Fibroblast of skin of left quadriceps (primary cell): Measurements from ENCODE around the gene SYNPO2.
"Not testable (repeated sequence)": the region's sequence is repeated elsewhere in the genome, so short reads cannot be mapped to it uniquely, and the experiment has no call there.

Source experiments
- DNase-seq, 2 experiments: peaks; one replicate each; pipeline ENCODE4 v3.0.0-alpha.2; 2013; ENCODE audit warnings: low read depth in 2 of 2

Gene SYNPO2

DNA sequence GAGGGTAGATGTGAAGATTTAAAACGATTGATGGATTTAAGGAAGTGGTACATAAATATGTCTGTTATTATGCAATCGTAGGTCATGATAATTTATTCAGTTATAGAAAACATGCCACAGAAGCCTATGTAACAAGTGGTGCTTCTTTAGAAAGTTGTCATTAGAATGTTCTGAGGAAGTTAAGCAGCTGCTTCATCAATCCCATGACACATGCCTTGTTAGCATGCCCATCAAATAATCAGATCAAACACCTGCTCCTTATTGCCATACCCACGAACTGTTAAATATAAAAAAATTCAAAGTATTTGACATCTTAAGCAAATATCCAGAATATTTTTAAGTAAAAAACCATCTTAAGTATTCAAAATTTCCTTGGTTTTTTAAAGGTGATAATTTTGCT lies 170.6 kb downstream of the SYNPO2 start:
- no peak for DNase-seq

DNA sequence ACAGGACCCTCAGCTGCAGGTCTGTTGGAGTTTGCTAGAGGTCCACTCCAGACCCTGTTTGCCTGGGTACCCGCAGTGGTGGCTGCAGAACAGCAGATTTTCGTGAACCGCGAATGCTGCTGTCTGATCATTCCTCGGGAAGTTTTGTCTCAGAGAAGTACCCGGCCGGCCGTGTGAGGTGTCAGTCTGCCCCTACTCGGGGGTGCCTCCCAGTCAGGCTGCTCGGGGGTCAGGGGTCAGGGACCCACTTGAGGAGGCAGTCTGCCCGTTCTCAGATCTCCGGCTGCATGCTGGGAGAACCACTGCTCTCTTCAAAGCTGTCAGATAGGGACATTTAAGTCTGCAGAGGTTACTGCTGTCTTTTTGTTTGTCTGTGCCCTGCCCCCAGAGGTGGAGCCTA lies 178.5 kb downstream of the SYNPO2 start:
- not testable (repeated sequence) for DNase-seq

DNA sequence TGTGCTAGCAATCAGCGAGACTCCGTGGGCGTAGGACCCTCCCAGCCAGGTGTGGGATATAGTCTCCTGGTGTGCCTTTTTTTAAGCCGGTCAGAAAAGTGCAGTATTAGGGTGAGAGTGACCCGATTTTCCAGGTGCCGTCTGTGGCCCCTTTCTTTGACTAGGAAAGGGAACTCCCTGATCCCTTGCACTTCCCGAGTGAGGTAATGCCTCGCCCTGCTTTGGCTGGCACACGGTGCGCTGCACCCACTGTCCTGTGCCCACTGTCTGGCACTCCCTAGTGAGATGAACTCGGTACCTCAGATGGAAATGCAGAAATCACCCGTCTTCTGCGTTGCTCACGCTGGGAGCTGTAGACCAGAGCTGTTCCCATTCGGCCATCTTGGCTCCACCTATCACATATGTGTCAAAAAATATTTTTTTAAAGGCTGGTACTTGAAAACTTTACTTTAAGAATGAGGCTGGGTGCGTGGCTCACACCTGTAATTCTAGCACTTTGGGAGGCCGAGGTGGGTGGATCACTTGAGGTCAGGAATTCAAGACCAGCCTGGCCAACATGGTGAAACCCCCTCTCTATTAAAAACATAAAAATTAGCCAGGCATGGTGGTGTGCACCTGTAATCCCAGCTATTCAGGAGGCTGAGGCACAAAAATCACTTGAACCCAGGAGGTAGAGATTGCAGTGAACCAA lies 179.2 kb downstream of the SYNPO2 start:
- not testable (repeated sequence) for DNase-seq

DNA sequence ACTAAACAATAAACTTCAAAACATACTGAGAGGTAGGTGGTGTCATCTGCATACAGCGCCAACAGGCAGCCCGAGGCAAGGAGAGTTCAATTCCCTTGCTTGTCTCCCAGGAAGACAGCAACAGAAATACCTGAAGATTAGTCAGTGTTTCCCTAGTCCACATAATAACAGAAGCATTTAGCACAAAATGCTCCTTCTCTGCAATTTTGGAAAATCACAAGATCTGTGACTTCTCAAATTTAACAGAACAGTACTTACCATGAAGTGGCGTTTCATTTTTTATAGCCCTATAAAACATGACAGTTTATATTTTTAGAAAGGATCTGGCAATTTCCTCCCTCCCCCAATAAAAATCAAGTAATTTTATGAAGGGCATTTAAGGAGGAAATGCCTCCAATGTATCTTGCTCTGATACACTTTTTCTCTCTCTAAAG lies 179.9 kb downstream of the SYNPO2 start:
- no peak for DNase-seq

DNA sequence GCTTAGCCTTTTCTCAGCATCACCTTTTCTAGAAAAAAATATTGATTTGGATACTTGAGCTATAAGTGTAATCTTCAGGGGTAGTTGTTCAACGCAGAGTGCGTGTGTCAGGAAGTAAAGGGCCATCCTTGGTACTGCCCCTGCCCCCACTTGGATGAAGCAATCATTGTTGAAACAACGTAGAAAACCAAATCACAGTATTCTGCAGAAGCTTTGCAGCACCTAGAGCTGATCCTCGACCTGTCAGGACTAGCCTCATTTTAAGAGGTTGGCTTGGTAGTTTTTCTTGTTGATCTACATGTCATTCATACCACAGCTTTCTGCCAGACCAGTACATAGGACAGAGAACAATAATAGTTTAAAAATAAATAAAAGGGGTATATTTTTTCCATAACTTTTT lies 181.6 kb downstream of the SYNPO2 start:
- DNase-seq, result no peak

DNA sequence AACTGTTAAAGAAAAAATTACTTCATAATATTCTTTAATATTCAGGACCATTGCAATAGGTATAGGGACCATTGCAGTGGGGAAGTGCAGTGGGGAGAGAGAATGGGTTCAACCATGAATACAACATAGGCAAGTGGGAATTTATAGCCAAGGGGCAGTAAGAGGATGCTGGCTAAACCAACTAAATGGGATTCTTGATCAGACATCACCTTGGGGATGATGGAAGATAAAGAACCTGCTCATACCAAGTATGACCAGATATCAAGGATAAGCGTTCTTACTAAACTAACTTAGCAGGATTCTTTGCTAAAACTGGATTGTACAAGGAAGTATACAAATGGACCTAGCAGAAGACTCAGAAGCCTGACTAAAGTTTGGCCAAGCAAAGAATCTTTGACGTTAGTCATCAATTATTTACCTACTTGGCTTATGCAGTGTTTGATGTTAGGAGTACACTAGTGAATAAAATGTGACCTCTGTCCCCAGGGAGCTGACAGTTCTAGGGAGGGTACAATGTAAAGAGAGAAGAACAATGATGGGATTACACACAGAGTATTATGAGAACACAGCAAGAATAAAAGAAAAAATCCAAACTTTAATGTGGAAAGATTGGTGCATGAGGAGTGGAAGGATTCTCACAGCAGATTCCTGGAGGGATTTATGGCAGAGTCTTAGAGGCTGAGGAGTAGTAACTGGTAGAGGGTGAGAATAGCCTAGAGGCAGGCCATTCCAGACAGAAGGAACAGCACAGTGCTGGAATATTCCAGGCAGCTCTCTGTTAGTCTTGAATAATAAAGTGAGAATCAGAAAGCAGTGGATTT lies 192.3 kb downstream of the SYNPO2 start:
- DNase-seq, result no peak

DNA sequence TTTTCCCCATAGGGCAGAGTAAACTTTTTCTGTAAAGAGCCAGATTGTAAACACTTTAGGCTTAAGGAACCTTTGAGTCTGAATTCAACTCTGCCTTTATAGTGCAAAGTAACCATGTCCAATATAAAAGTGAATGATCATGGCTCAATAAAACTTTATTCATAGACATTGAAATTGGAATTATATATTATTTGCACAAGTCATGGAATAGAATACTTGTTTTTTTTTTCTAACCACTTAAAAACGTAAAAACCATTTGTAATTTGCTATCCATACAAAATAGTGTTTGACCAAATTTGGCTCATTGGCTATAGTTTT lies 192.8 kb downstream of the SYNPO2 start:
- DNase-seq, result no peak

DNA sequence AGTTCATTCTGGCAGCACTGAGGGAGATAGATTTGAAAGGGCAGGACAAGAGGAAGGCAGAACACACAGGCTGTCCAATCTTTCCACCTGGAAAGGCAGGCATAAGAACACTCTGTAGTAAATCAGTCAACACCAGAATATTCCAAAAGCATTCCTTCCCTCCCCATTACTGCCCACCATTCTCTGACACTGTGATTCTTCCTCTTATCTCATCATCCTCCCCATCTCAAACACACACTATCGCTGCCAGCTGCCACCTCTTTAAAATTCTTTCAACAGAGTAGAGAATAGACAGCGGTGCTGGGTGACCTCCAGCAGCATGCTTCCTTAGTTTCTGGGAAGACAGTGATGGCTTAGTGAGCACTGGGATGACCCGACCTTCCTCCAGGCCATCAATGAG lies 193.3 kb downstream of the SYNPO2 start:
- DNase-seq, result no peak

DNA sequence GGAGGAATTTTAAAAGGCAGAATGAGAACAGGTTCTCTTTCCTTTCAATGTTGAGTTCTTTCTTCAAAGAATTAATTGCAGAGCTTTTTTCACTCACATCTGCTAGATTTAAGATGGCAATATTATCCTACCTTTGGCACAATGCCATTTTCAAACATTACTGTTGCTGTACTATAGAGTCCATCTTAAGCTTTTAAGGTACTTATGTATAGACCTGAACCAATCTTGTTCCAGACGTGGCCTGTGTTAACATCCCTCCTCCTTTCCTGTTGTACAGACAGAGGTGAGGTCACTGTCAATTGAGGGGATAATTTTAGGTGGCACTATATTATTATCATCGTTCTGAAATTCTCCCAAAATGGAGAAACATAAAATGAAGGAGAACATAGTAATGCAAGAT lies 194.0 kb downstream of the SYNPO2 start:
- DNase-seq, result no peak

DNA sequence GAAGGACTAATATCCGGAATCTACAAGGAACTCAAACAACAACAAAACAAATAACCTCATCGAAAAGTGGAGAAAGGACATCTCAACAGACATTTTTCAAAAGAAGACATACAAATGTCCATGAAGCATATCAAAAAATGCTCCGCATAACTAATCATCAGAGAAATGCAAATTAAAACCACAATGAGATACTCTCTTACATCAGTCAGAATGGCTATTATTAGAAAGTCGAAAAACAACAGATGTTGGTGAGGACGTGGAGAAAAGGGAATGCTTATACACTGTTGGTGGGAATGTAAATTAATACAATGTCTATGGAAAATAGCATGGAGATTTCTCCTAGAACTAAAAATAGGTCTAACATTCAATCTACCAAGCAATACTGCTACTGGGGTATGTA lies 195.9 kb downstream of the SYNPO2 start:
- DNase-seq, result no peak

DNA sequence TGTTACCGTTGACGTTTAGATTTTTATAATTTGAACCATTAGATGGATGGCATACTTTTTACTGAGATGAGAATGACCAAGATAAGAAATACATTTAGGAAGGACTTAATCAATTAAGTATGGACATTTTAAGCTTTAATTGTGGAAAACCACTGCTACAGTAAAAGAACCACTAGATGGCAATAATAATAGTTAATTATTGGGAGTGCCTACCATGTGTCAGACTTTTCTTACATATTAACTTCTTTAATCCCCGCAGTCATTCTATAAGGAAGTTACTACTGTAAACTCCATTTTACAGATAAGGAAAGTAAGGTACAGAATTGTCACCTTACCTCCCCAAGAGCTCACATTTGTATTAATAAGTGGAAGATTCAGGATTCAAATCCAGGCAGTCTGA lies 198.5 kb downstream of the SYNPO2 start:
- DNase-seq, result no peak

DNA sequence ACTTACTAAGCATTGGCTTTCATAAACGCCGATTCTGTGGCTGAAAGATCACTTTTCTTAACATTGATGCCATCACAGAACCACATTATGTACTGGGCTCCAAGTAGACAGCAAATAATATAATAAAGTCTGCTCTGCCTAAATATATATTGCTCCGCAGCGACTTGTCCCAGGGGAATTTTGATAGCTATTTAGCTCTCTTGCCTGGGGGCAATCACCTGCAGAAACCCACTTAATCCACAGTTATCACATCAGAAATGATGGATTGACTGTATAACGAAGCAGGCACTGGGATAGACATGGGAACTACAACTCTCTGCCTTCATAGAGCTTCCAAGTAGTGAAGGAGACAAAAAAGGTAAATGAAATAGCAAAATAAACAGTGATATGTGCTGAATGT lies 199.0 kb downstream of the SYNPO2 start:
- DNase-seq, result no peak

DNA sequence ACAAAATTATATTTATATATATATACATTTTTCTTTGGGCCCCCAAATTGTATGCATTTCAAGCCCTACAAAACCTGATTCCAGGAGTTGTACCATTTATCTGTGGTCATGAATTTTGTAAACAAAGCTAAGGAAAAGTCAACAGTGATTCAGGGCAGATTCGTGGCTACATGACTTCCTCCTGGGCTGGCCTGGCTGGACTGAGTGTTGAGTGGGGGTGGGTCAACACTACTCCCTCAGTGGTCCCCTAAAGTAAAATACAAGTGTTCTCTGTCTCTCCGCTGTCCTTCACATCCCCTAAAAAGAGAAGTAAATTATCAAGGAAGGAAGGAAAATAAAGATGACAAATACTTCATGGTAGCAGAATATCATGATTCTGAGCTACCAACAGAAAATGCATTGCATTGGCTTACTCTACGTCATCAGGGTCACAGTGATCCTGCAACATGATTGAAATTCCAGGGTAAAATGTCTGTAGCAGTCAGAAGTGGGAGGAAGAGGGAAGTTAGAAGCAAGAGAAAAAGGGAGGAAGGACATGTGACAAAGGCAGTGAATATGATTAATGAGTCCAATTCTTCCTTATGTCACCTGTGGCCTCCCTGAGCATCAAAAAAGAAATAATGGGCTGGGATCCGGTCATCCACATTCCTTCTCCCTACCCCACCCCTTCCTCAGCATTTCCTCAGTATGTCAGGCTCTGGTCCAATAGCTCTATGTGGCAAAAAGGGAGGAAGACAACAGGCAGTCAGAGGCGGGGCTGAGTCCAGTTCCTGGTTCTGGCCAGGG lies 204.6 kb downstream of the SYNPO2 start:
- no peak for DNase-seq

DNA sequence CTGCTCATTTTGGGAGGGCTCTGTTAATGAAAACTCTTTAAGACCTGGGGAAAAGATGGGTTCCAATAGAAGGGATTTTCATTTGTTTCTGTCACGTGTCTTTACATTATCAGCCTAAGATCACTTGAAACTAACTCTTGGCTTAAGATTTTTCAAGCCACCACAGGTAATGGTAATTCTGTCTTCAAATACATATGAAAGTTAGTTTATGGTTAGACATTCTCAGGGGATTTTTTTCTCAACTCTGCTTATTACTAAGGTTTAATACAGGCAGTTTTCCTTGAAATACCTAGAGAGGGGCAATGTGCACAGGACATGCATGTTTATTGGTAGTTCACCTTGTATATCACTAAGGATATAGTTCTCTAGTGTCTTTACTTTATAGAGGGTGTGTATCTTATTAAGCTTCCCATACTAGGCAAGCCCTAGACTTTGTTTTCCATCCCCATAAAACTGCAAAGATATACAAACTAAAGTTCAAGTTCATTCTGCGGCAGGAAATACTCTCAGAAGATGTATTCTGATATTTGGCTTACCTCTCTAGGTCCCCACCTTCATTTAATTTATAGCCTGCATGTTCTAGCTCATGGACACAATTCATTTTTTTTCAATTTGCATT lies 208.7 kb downstream of the SYNPO2 start:
- no peak for DNase-seq

DNA sequence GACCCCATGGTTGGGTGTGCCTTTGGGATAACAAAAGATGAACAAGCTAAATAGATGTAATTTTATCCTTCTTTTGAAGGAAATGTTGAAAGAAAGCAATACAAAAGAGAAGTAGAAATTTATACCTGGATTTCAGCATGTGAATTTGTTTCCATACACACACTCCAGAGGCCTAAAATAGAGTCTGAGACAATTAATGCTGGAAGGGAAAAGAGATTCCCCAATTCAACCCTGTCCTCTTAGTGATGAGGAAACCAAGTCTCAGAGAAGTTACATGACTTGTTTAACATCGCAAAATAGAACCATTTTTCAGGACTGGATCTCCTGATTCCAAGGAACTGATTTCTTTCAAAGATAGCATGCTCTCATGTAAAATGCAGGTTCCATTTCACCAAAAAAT lies 209.7 kb downstream of the SYNPO2 start:
- DNase-seq, result no peak

DNA sequence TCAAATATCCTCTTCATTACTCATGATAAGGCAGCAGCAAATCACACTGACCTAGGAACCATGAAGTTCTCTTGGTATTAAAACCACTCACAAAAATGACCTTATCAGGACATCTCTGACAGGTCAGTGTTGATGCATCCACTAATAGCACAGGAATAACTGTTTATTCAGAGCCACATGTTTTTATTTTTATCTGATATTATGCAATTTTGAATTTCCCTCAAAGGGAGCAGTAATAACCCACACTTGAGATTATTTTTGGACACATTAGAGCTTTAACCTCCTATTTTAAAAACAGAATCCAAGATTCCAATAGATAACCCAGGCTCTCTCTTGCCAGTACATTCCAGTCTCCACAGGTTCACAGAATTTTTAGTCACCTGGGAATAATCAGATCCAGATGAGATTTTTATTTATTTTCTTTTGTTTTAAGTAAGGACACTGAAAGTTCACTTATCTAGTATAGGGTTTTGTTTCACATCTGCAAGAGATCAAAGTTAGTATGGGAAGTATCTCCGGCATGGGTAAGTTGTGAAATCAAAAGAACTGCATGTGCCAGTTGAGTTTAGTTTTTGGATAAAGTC lies 210.7 kb downstream of the SYNPO2 start:
- peak; percentile 59 to 61 for DNase-seq

DNA sequence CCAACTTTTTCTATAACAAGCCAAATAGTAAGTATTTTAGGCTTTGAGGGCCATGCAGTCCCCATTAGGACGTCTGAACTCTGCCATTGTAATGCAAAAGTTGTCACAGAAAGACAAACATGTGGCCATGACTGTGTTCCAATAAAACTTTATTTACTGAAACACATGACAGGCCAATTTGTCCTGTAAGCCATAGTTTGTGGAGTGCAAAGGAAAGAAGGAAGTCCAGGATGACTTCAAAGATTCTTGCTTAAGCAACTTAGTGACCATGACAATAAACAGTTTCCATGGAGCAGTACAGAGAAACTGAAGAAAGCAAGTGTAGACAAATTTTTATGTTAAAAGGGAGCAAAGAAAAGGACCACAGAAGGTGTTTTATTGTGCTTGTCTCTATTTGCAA lies 212.0 kb downstream of the SYNPO2 start:
- DNase-seq, result no peak

DNA sequence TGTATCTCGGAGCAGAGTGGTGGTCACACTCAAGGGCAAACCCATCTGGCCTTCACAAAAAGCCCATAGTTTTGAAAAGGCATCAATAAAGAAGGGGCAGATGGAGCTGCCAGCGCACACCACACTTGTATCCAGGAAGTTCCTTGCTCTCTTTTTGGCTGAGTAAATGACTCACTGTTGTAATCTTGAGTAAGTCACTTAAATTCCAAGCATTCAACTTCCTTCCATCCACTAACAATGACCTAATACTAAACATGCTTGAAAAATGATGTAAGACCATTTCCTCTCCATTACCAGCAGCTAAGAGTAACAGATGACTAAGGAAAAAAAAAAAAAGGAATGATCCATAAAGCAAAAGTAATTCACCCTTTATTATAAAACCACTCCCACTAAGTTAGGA lies 214.6 kb downstream of the SYNPO2 start:
- DNase-seq, result peak; percentile 96 to 97

DNA sequence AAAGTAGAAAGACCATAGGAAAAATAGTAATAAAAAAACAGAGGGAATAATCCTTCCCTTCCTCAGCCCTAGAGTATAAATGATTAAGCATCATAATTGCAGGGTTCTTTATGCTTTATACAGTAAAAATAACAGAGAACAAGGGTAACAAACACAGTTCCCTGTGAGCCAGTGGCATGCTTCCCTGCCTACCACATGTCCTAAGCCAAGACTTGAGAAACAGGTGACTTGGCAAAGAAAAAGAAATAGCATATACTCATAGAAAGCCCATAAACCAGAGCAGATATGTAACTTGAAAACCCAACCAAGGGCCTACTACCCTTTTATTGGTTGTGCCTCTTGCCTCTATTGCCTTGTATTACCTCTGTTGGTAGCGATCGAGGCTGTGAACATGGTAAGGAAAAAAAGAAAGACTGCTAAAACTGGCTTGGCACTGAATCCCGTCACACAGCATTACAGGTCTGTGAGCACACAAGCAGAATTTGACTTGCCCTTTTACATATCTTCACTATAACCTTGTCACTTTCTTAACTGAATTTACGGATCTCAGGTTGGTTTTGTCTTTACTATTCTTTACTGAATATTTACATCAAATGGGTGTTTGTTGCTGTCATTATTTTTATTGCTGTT lies 216.1 kb downstream of the SYNPO2 start:
- DNase-seq, result no peak

DNA sequence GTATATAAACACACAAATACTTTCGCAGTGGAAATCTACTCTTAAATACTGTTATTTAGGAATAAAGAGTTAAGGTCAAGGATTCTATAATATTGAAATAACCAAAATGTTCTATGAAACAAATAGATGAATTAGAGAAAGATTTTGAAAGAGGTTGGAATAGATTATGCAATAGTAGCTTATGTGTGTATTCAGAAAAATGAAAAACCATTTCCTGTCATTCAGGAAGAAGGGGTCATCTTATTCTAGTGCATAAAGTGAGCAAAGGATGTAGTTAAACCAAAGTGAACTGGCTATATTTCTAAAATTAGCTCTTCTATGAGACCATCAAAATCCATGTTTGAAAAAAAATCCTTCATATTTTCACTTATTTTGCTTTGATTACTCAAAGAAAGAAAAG lies 217.0 kb downstream of the SYNPO2 start:
- DNase-seq, result no peak
